Loucy (cell line): ENCODE results near the gene CREB3L2.

Source experiments
- H2AFZ ChIP-seq: fragments of 200-600 bp; sonication (generic); 2 replicates; pipeline ENCODE4 v1.6.0; 2016; ENCODE audit warnings: antibody characterized with exemption, mild to moderate bottlenecking, low read length, moderate library complexity
- H3F3A ChIP-seq: fragments of 200-600 bp; 2 replicates; pipeline ENCODE4 v1.6.0; 2016; ENCODE audit warnings: antibody characterized with exemption, low read depth, mild to moderate bottlenecking
- H3K27me3 ChIP-seq: fragments of 200-600 bp; sonication (generic); 2 replicates; pipeline ENCODE4 v1.6.1; 2014; ENCODE audit warnings: low read length, mild to moderate bottlenecking; ENCODE audit not compliant: insufficient read depth, poor library complexity, severe bottlenecking
- H3K36me3 ChIP-seq: fragments of 200-600 bp; sonication (generic); 2 replicates; pipeline ENCODE4 v1.6.1; 2016; ENCODE audit warnings: low read length; ENCODE audit not compliant: insufficient read depth
- H3K4me1 ChIP-seq: fragments of 200-600 bp; sonication (generic); 2 replicates; pipeline ENCODE4 v1.5.1; 2014; ENCODE audit warnings: low read length, mild to moderate bottlenecking; ENCODE audit not compliant: insufficient read depth, poor library complexity, severe bottlenecking
- H3K4me2 ChIP-seq: fragments of 200-600 bp; sonication (generic); 2 replicates; pipeline ENCODE4 v1.6.0; 2014; ENCODE audit warnings: antibody characterized with exemption, low read length, low read depth, mild to moderate bottlenecking; ENCODE audit not compliant: poor library complexity, severe bottlenecking
- H3K4me3 ChIP-seq: fragments of 200-600 bp; sonication (generic); 2 replicates; pipeline ENCODE4 v1.5.1; 2014; ENCODE audit warnings: low read length, mild to moderate bottlenecking, mixed read lengths; ENCODE audit not compliant: poor library complexity, severe bottlenecking
- H3K79me2 ChIP-seq: fragments of 200-600 bp; sonication (generic); 2 replicates; pipeline ENCODE4 v1.6.1; 2014; ENCODE audit warnings: low read length; ENCODE audit not compliant: insufficient read depth
- H3K9ac ChIP-seq: fragments of 200-600 bp; sonication (generic); 2 replicates; pipeline ENCODE4 v1.6.0; 2014; ENCODE audit warnings: mild to moderate bottlenecking, low read depth, low read length, moderate library complexity; ENCODE audit not compliant: poor library complexity, severe bottlenecking
- H3K9me2 ChIP-seq: fragments of 200-600 bp; sonication (generic); replicated peaks from 2 replicates; pipeline ENCODE4 v1.6.1; 2016; ENCODE audit warnings: low read depth, low read length, mixed read lengths
- H3K9me3 ChIP-seq: fragments of 200-600 bp; sonication (generic); 2 replicates; pipeline ENCODE4 v1.6.1; 2014; ENCODE audit warnings: mild to moderate bottlenecking, antibody characterized with exemption, low read length, low read depth; ENCODE audit not compliant: insufficient read depth
- H4K20me1 ChIP-seq: fragments of 200-600 bp; sonication (generic); 2 replicates; pipeline ENCODE4 v1.6.0; 2014; ENCODE audit warnings: antibody characterized with exemption, low read length, mild to moderate bottlenecking; ENCODE audit not compliant: insufficient read depth, poor library complexity, severe bottlenecking
- CTCF ChIP-seq: fragments of 200-600 bp; sonication (generic); conservative IDR thresholded peaks from 2 replicates; pipeline ENCODE4 v1.5.1; 2014; ENCODE audit warnings: mild to moderate bottlenecking, antibody characterized with exemption, low read length
- EZH2phosphoT487 ChIP-seq: fragments of 200-600 bp; IDR thresholded peaks from 2 replicates; pipeline ENCODE4 v1.6.1; 2018; ENCODE audit warnings: antibody characterized with exemption, mild to moderate bottlenecking, moderate library complexity, borderline replicate concordance

CREB3L2 gene

GRCh38 chr7:137879357-137880158 is 122.3 kb downstream of the CREB3L2 start:
- Histone ChIP-seq H3K36me3 (peaks cover 96% of the 10 kb centered on the region), H3K9me2 (no peaks in the 10 kb centered on the region), H3K9ac (no peak overlapping the region), H3K4me3 (no peak overlapping the region), H2AFZ (no peak overlapping the region), H3F3A (no peaks in the 10 kb centered on the region), H3K4me1 (no peaks in the 10 kb centered on the region), H3K4me2 (no peak overlapping the region), H3K27me3 (no peaks in the 10 kb centered on the region), H4K20me1 (no peaks in the 10 kb centered on the region), H3K79me2 (no peaks in the 10 kb centered on the region), H3K9me3 (no peaks in the 10 kb centered on the region)
- no peak for TF ChIP-seq CTCF
- TF ChIP-seq EZH2phosphoT487, result no peak

DNA sequence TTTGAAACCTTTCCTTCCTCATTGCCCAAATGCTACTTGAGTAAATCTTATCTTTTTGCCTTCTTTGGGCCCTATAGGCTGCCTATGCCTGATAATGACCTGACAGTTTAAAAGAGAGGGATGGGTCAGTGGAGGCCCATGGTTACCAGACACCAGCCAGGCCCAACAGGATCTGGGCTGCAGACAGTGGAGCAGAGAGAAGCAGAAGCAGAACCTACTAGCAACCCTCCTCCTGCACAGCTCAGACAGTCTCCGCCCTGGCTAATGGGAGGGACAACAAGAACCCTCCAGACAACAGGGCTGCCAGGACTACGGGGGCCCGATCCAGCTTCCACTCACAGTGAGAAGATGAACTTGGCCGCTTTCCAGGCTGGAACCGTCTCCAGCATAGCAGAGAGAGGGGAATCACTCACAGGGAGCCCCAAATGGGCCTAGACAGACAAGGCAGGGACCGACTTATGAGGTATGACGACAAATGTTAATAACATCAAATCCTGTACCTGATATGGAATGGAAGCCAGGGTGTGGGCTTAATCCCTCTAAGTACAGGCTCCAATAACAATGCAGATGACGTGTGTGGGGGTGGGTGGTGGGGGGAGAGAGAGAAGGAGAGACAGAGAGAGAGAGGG is 123.4 kb downstream of the CREB3L2 start:
- H3K9me3 ChIP-seq, result no peaks in the 10 kb centered on the region
- H3K79me2 ChIP-seq, result no peaks in the 10 kb centered on the region
- no peaks in the 10 kb centered on the region for H3K4me1 ChIP-seq
- H4K20me1 ChIP-seq, result no peaks in the 10 kb centered on the region
- H3K9ac ChIP-seq, result no peak overlapping the region
- no peaks in the 10 kb centered on the region for H3F3A ChIP-seq
- TF ChIP-seq EZH2phosphoT487, result no peak
- no peak for TF ChIP-seq CTCF
- H3K36me3 ChIP-seq, result peaks cover 91% of the 10 kb centered on the region
- no peak overlapping the region for H3K4me3 ChIP-seq
- no peak overlapping the region for H2AFZ ChIP-seq
- H3K4me2 ChIP-seq, result no peak overlapping the region
- H3K9me2 ChIP-seq, result no peaks in the 10 kb centered on the region
- H3K27me3 ChIP-seq, result no peaks in the 10 kb centered on the region

DNA sequence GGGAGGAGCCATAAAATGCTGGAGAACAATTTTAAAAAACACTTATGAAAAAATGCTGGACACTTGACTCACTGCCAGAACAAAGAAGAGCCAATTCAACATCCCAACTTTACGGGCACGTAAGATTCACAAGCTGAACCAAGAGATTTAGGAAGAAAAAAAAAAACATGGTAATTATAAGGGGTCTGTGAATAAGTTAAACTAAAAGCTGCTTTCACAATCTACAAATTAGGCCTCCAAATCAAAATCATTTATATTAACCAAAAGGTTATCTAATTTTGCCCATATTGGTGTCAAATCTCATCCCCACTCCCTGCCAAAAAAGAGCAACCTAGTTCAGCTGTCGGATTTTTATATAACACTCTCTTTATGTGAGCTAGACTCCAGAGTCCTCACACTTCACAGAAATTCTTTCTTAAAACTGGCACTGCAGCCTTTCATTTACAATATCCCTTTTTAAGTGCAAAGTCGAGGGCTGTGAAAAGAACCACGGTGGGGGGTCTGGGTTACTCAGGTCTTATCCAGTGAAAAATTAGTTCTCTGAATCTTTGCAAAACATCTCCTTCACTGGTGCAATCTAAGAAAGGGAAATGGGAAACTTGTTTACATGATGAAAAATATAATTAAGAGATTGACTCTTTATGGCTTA is 124.7 kb downstream of the CREB3L2 start:
- Histone ChIP-seq H3K79me2 (no peaks in the 10 kb centered on the region), H2AFZ (no peak overlapping the region), H3K27me3 (no peaks in the 10 kb centered on the region), H3K4me3 (no peak overlapping the region), H4K20me1 (no peaks in the 10 kb centered on the region), H3K9me3 (no peaks in the 10 kb centered on the region), H3K4me1 (no peaks in the 10 kb centered on the region), H3K36me3 (peaks cover 78% of the 10 kb centered on the region), H3K4me2 (no peak overlapping the region), H3K9me2 (no peaks in the 10 kb centered on the region), H3K9ac (no peak overlapping the region), H3F3A (no peaks in the 10 kb centered on the region)
- TF ChIP-seq EZH2phosphoT487, result no peak
